Gastrocnemius medialis (tissue), 4 donors: ENCODE results near the gene TSSK6.

Experiments
- CTCF ChIP-seq, 5 experiments: fragments of 450-650 bp in 3 of 5; fragments of 200-600 bp in 2 of 5; sonication (generic) in 2 of 5; IDR thresholded peaks in 4 of 5; conservative IDR thresholded peaks in 1 of 5; 1 replicate in 4 of 5; 2 replicates in 1 of 5; pipeline ENCODE4 v1.5.1; 2016 to 2019; ENCODE audit warnings: antibody characterized with exemption in 5 of 5, mild to moderate bottlenecking in 3 of 5, moderate library complexity in 3 of 5
- POLR2A ChIP-seq, 2 donors: fragments of 450-650 bp; IDR thresholded peaks; one replicate each; pipeline ENCODE4 v1.6.1; 2017; ENCODE audit warnings: antibody characterized with exemption in 2 of 2, mild to moderate bottlenecking in 2 of 2, moderate library complexity in 2 of 2

DNA sequence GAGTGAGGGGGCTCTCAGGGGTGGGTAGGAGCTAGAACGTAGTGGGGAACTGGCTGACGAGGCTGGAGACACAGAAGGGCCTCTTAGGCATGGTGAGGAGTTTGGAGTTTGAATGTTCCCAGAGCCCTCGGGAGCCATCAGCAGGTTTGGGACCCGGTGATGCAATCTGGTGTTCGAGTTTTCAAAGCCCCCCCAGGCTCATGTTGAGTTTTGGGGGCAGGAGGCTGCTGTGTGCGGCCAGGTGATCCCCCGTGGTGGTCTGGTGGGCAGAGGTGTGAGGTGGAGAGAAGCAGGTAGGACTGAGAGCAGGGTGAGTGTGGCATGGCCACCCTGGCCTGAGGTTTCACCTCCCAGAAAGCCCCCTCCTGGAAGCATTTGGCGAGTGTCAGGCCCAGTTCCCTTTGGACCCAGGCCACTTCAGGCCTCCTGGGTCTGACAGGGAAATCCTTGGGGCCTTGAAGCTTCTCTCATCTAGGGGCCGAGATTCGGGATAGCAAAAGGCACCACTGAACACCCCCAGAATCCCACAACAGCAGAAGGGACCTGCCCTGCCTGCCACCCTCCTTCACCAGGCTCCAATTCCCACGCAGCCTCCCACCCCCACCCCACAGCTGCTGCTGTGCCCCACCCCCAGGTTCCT lies 14.6 kb upstream of the TSSK6 start:
- no peak for TF ChIP-seq CTCF (IDR thresholded peaks at IDR 0.05 in 4 of 5, conservative IDR thresholded peaks at IDR 0.05 in 1 of 5)
- TF ChIP-seq POLR2A (IDR thresholded peaks at IDR 0.05): no peak
